WTC11 (cell line): ENCODE results near the gene NPIPB2. TPM values are rescaled to one million over a fixed set of nuclear protein-coding genes. Genes with fewer than 3 reads are reported as not detected.
"Not testable (repeated sequence)": the region's sequence is repeated elsewhere in the genome, so short reads cannot be mapped to it uniquely, and the experiment has no call there.

Source experiments
- ATAC-seq: fragments of 200-7000 bp; cut with Tn5 transposase; 2 replicates; pipeline ENCODE4 v1.10.0; 2021; ENCODE audit warnings: mild to moderate bottlenecking, moderate library complexity
- CTCF ChIA-PET: fragments of 300-600 bp; sonication (Branson Sonifier 250); formaldehyde crosslinking; loops from one replicate; lab custom pipeline; 2021; ENCODE audit warnings: antibody characterized with exemption; lab: Charles Lee
- POLR2A ChIA-PET: fragments of 350-600 bp; sonication (Branson Sonifier 250); formaldehyde crosslinking; loops from one replicate; lab custom pipeline; 2021; ENCODE audit warnings: antibody characterized with exemption; lab: Charles Lee
- DNase-seq: peaks from one replicate; pipeline ENCODE4 v3.0.0; 2021; ENCODE audit warnings: low spot score
- H3K27ac Mint-ChIP-seq: 2 replicates; pipeline ENCODE4 v1.8.0; 2021; ENCODE audit warnings: mixed read lengths
- H3K27me3 Mint-ChIP-seq: 2 replicates; pipeline ENCODE4 v1.8.0; 2021; ENCODE audit warnings: low read depth, mild to moderate bottlenecking, moderate library complexity, mixed read lengths
- H3K36me3 Mint-ChIP-seq: 2 replicates; pipeline ENCODE4 v1.8.0; 2021; ENCODE audit warnings: mixed read lengths
- H3K4me1 Mint-ChIP-seq: 2 replicates; pipeline ENCODE4 v1.8.0; 2022; ENCODE audit warnings: mixed read lengths
- H3K4me3 Mint-ChIP-seq: 2 replicates; pipeline ENCODE4 v1.8.0; 2021; ENCODE audit warnings: mild to moderate bottlenecking, moderate library complexity, mixed read lengths
- H3K9me3 Mint-ChIP-seq: 2 replicates; pipeline ENCODE4 v1.8.0; 2021; ENCODE audit warnings: mixed read lengths
- GTF2I ChIP-seq: fragments of 250-450 bp; sonication (Bioruptor Pico); conservative IDR thresholded peaks from 2 replicates; pipeline ENCODE4 v1.4.0; 2021; ENCODE audit warnings: mild to moderate bottlenecking
- IRF2 ChIP-seq: sonication (generic); formaldehyde crosslinking; IDR thresholded peaks from 2 replicates; pipeline ENCODE4 v1.8.0; 2022; ENCODE audit warnings: low read depth, missing genetic modification reagents, borderline replicate concordance
- NFYB ChIP-seq: sonication (generic); formaldehyde crosslinking; conservative IDR thresholded peaks from 2 replicates; pipeline ENCODE4 v1.8.0; 2022; ENCODE audit warnings: low read depth, missing genetic modification reagents
- RELA ChIP-seq: sonication (generic); formaldehyde crosslinking; IDR thresholded peaks from 2 replicates; pipeline ENCODE4 v1.8.1; 2022; ENCODE audit warnings: missing genetic modification reagents, mild to moderate bottlenecking, borderline replicate concordance
- ZNF121 ChIP-seq: sonication (generic); formaldehyde crosslinking; IDR thresholded peaks from 2 replicates; pipeline ENCODE4 v1.8.0; 2023; ENCODE audit warnings: missing genetic modification reagents
- ZNF232 ChIP-seq: sonication (generic); formaldehyde crosslinking; IDR thresholded peaks from 2 replicates; pipeline ENCODE4 v1.8.0; 2022; ENCODE audit warnings: mild to moderate bottlenecking, missing genetic modification reagents
- ZNF317 ChIP-seq: sonication (generic); formaldehyde crosslinking; IDR thresholded peaks from 2 replicates; pipeline ENCODE4 v1.8.1; 2023; ENCODE audit warnings: low read depth, mild to moderate bottlenecking, moderate library complexity, missing genetic modification reagents, borderline replicate concordance
- ZNF671 ChIP-seq: fragments of 250-450 bp; sonication (Bioruptor Pico); IDR thresholded peaks from 2 replicates; pipeline ENCODE4 v1.8.0; 2021; ENCODE audit warnings: mild to moderate bottlenecking
- total RNA-seq: library from RNA; stranded (reverse); gene quantifications from 3 replicates; pipeline ENCODE4 v1.2.3, GENCODE V29; 2021
- TF ChIP-seq, protein P1 (sequence below): sonication (generic); formaldehyde crosslinking; conservative IDR thresholded peaks from 2 replicates; pipeline ENCODE4 v1.8.1; 2022; ENCODE audit warnings: mild to moderate bottlenecking, missing genetic modification reagents
- TF ChIP-seq, protein P2 (sequence below): sonication (generic); formaldehyde crosslinking; IDR thresholded peaks from 2 replicates; pipeline ENCODE4 v1.8.1; 2023; ENCODE audit warnings: mild to moderate bottlenecking, missing genetic modification reagents
- TF ChIP-seq, protein P3 (sequence below): sonication (generic); formaldehyde crosslinking; IDR thresholded peaks from 2 replicates; pipeline ENCODE4 v1.8.1; 2023; ENCODE audit warnings: mild to moderate bottlenecking, missing genetic modification reagents
- TF ChIP-seq, protein P4 (sequence below): sonication (generic); formaldehyde crosslinking; IDR thresholded peaks from 2 replicates; pipeline ENCODE4 v1.8.1; 2022; ENCODE audit warnings: missing genetic modification reagents, borderline replicate concordance

Gene NPIPB2
- total RNA-seq, 1 experiment from 2014 or later, result 14.4 TPM

DNA sequence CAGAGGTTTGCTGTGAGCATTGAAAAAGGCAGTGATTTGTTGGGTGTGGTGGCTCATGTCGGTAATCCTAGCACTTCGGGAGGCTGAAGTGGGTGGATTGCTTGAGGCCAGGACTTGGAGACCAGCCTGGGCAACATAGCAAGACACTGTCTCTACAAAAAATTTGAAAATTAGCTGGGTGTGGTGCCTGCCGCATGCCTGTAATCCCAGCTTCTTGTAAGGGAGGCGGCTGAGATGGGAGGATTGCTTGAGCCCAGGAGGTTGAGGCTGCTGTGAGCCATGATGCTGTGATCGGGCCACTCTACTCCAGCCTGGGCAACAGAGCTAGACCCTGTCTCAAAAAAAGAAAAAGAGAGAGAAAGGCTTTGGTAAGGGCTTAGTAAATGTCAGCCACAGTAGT, 7.0 kb upstream of the NPIPB2 start:
- Mint-ChIP-seq H3K27me3 (no peaks in the 10 kb centered on the region), H3K4me3 (no peak overlapping the region), H3K9me3 (no peaks in the 10 kb centered on the region), H3K36me3 (no peaks in the 10 kb centered on the region), H3K27ac (no peak overlapping the region), H3K4me1 (peaks cover 4% of the 10 kb centered on the region)
- DNase-seq (no peak), ATAC-seq (no peak)
- TF ChIP-seq, protein P1, sequence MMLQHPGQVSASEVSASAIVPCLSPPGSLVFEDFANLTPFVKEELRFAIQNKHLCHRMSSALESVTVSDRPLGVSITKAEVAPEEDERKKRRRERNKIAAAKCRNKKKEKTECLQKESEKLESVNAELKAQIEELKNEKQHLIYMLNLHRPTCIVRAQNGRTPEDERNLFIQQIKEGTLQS (CRISPR knock-in tag), result no peak
- peak; percentile 52; the same call in 1 of the 2 replicates for TF ChIP-seq ZNF121
- POLR2A ChIA-PET, result no interaction called here
- CTCF ChIA-PET, result interaction anchor here (0.7 to 5.2 kb wide), 10 partner anchors 10 to 146 kb away, joined by 3 to 52 read pairs (median 4); no protein-coding TSS in a partner anchor

DNA sequence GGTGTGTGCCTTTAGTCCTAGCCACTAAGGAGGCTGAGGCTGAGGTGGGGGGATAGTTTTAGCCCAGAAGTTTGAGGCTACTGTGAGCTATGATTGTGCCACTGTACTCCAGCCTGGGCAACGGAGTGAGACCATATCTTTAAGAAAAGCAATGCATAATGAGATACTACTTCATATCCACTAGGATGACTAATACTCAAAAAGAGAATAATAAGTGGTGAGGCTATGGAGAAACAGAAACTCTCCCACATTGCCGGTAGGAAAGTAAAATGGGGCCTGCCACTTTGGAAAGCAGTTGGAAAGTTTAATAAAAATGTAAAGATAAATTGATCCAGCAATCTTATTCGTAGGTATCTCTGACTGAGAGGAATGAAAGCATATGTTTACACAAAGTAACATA, 4.6 kb upstream of the NPIPB2 start:
- no peak overlapping the region for H3K27ac Mint-ChIP-seq
- no peaks in the 10 kb centered on the region for H3K27me3 Mint-ChIP-seq
- no peak overlapping the region for H3K4me3 Mint-ChIP-seq
- no peak for ATAC-seq
- no peaks in the 10 kb centered on the region for H3K9me3 Mint-ChIP-seq
- H3K36me3 Mint-ChIP-seq, result no peaks in the 10 kb centered on the region
- TF ChIP-seq, protein P2, sequence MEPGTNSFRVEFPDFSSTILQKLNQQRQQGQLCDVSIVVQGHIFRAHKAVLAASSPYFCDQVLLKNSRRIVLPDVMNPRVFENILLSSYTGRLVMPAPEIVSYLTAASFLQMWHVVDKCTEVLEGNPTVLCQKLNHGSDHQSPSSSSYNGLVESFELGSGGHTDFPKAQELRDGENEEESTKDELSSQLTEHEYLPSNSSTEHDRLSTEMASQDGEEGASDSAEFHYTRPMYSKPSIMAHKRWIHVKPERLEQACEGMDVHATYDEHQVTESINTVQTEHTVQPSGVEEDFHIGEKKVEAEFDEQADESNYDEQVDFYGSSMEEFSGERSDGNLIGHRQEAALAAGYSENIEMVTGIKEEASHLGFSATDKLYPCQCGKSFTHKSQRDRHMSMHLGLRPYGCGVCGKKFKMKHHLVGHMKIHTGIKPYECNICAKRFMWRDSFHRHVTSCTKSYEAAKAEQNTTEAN (CRISPR knock-in tag), result no peak
- TF ChIP-seq, protein P3, sequence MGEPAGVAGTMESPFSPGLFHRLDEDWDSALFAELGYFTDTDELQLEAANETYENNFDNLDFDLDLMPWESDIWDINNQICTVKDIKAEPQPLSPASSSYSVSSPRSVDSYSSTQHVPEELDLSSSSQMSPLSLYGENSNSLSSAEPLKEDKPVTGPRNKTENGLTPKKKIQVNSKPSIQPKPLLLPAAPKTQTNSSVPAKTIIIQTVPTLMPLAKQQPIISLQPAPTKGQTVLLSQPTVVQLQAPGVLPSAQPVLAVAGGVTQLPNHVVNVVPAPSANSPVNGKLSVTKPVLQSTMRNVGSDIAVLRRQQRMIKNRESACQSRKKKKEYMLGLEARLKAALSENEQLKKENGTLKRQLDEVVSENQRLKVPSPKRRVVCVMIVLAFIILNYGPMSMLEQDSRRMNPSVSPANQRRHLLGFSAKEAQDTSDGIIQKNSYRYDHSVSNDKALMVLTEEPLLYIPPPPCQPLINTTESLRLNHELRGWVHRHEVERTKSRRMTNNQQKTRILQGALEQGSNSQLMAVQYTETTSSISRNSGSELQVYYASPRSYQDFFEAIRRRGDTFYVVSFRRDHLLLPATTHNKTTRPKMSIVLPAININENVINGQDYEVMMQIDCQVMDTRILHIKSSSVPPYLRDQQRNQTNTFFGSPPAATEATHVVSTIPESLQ, result no peak
- TF ChIP-seq ZNF671 (CRISPR knock-in tag) (no peak), RELA (CRISPR knock-in tag) (no peak), ZNF232 (CRISPR knock-in tag) (no peak), NFYB (no peak), IRF2 (CRISPR knock-in tag) (no peak), GTF2I (no peak), ZNF317 (CRISPR knock-in tag) (no peak)
- TF ChIP-seq, protein P4, sequence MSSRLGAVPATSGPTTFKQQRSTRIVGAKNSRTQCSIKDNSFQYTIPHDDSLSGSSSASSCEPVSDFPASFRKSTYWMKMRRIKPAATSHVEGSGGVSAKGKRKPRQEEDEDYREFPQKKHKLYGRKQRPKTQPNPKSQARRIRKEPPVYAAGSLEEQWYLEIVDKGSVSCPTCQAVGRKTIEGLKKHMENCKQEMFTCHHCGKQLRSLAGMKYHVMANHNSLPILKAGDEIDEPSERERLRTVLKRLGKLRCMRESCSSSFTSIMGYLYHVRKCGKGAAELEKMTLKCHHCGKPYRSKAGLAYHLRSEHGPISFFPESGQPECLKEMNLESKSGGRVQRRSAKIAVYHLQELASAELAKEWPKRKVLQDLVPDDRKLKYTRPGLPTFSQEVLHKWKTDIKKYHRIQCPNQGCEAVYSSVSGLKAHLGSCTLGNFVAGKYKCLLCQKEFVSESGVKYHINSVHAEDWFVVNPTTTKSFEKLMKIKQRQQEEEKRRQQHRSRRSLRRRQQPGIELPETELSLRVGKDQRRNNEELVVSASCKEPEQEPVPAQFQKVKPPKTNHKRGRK (CRISPR knock-in tag), result no peak
- TF ChIP-seq, all 79 proteins: peak for 0
- DNase-seq, result no peak
- ChIA-PET POLR2A (no interaction called here), CTCF (interaction anchor here (0.6 to 5.2 kb wide), 2 partner anchors 122 to 316 kb away, joined by 3 to 52 read pairs; no protein-coding TSS in a partner anchor)
- peaks cover 7% of the 10 kb centered on the region for H3K4me1 Mint-ChIP-seq

DNA sequence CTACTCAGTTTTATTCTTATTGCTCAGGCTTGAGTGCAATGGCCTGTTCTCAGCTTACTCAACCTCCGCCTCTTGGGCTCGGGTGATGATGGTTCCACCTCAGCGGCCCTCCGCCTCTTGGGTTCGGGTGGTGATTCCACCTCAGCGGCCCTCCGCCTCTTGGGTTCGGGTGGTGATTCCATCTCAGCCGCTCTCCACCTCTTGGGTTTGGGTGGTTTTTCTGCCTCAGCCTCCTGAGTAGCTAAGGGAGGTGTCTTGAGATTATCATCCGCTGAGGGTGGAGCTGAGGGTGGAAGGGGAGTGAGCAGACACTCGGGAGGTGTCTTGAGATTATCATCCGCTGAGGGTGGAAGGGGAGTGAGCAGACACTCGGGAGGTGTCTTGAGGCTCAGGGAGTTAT, 14.5 kb downstream of the NPIPB2 start:
- H3K4me1 Mint-ChIP-seq, H3K4me3 Mint-ChIP-seq, H3K27ac Mint-ChIP-seq, H3K9me3 Mint-ChIP-seq, ATAC-seq, H3K27me3 Mint-ChIP-seq, DNase-seq, CTCF ChIA-PET, H3K36me3 Mint-ChIP-seq: not testable (repeated sequence)
- POLR2A ChIA-PET, result interaction anchor here (0.7 kb wide), 1 partner anchor 12 kb away, joined by 3 read pairs; the partner anchor contains the start of gene GSPT1

DNA sequence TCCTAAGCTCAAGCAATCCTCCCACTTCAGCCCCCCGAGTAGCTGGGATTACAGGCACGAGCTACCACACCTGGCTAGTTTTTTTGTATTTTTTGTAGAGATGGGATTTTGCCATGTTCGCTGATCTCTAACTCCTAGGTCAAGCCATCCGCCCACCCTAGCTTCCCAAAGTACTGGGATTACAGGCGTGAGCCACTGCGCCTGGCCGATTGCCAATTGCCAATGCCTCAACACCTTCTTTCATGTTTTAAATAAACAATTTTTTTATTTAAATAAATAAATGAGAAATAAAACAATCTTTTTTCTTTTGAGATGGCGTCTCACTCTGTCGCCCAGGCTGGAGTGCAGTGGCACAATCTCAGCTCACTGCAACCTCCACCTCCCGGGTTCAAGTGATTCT, 17.8 kb downstream of the NPIPB2 start:
- H3K4me1 Mint-ChIP-seq, H3K27me3 Mint-ChIP-seq, H3K9me3 Mint-ChIP-seq, ATAC-seq, POLR2A ChIA-PET, DNase-seq, H3K27ac Mint-ChIP-seq, H3K36me3 Mint-ChIP-seq, H3K4me3 Mint-ChIP-seq: not testable (repeated sequence)
- CTCF ChIA-PET, result interaction anchor here (0.6 kb wide), 1 partner anchor 64 kb away, joined by 4 read pairs; no protein-coding TSS in a partner anchor
